GM23248 (cell line): ENCODE data around the gene PSMC5. TPM values are rescaled to one million over a fixed set of nuclear protein-coding genes. Genes with fewer than 3 reads are reported as not detected.

Experiments used
- DNase-seq: peaks from one replicate; pipeline ENCODE4 v3.0.0-alpha.2; 2015
- H2AFZ ChIP-seq: fragments of 200-600 bp; sonication (generic); 2 replicates; pipeline ENCODE4 v1.6.1; 2016; ENCODE audit warnings: antibody characterized with exemption
- H3F3A ChIP-seq: fragments of 200-600 bp; sonication (generic); 2 replicates; pipeline ENCODE4 v1.6.1; 2016; ENCODE audit warnings: mild to moderate bottlenecking, antibody characterized with exemption, mixed run types; ENCODE audit not compliant: insufficient read depth
- H3K27ac ChIP-seq: fragments of 200-600 bp; sonication (generic); 2 replicates; pipeline ENCODE4 v1.5.1; 2016; ENCODE audit warnings: mild to moderate bottlenecking
- H3K27me3 ChIP-seq: fragments of 200-600 bp; sonication (generic); replicated peaks from 2 replicates; pipeline ENCODE4 v1.6.1; 2016; ENCODE audit warnings: mild to moderate bottlenecking; ENCODE audit not compliant: insufficient read depth
- H3K36me3 ChIP-seq: fragments of 200-600 bp; sonication (generic); 2 replicates; pipeline ENCODE4 v1.6.1; 2016; ENCODE audit warnings: low read depth, mild to moderate bottlenecking
- H3K4me1 ChIP-seq: fragments of 200-600 bp; sonication (generic); 2 replicates; pipeline ENCODE4 v1.6.1; 2016; ENCODE audit warnings: mild to moderate bottlenecking; ENCODE audit not compliant: insufficient read depth
- H3K4me2 ChIP-seq: fragments of 200-600 bp; sonication (generic); one replicate; pipeline ENCODE4 v1.6.1; 2016; ENCODE audit warnings: mild to moderate bottlenecking; ENCODE audit not compliant: unreplicated experiment
- H3K4me3 ChIP-seq: fragments of 200-600 bp; sonication (generic); 2 replicates; pipeline ENCODE4 v1.5.1; 2016; ENCODE audit warnings: mild to moderate bottlenecking
- H3K79me2 ChIP-seq: fragments of 200-600 bp; sonication (generic); 2 replicates; pipeline ENCODE4 v1.6.1; 2016; ENCODE audit warnings: mild to moderate bottlenecking; ENCODE audit not compliant: insufficient read depth
- H3K9ac ChIP-seq: fragments of 200-600 bp; sonication (generic); 2 replicates; pipeline ENCODE4 v1.6.1; 2016; ENCODE audit warnings: mild to moderate bottlenecking
- H3K9me2 ChIP-seq: fragments of 200-600 bp; sonication (generic); 2 replicates; pipeline ENCODE4 v1.6.1; 2016; ENCODE audit warnings: mixed run types, mild to moderate bottlenecking, moderate library complexity; ENCODE audit not compliant: insufficient read depth
- H3K9me3 ChIP-seq: fragments of 200-600 bp; sonication (generic); one replicate; pipeline ENCODE4 v1.6.1; 2017; ENCODE audit warnings: low read depth
- H4K20me1 ChIP-seq: fragments of 200-600 bp; sonication (generic); 2 replicates; pipeline ENCODE4 v1.6.0; 2016; ENCODE audit not compliant: insufficient read depth
- EZH2 ChIP-seq: fragments of 200-600 bp; sonication (generic); IDR thresholded peaks from 2 replicates; pipeline ENCODE4 v1.6.1; 2018; ENCODE audit warnings: antibody characterized with exemption, mild to moderate bottlenecking; ENCODE audit not compliant: insufficient read depth, poor library complexity, severe bottlenecking
- EZH2phosphoT487 ChIP-seq: fragments of 200-600 bp; sonication (generic); IDR thresholded peaks from 2 replicates; pipeline ENCODE4 v1.6.1; 2018; ENCODE audit warnings: antibody characterized with exemption, moderate library complexity, mild to moderate bottlenecking, low read depth; ENCODE audit not compliant: insufficient read depth
- WGBS, 2 experiments: methylation state at CpG; one replicate each; pipeline ENCODE4 v1.1.6; 2015 to 2017; ENCODE audit warnings: low lambda C conversion rate in 2 of 2, low coverage in 1 of 2; ENCODE audit errors: missing lambda C conversion rate in 2 of 2; 5-methylcytosine and 5-hydroxymethylcytosine counted together
- in situ Hi-C: fragments of 300-500 bp; cut with MboI; formaldehyde crosslinking; loops from 2 replicates; pipeline ENCODE4 v1.15.0; 2020
- polyA plus RNA-seq: library from polyadenylated mRNA; unstranded; fragments of >200 nt; fragmentation: Nextera tagmentation; extraction: Ambion mirVana; gene quantifications from 2 replicates; pipeline ENCODE4 v1.2.1, GENCODE V29; 2016
- total RNA-seq: library from RNA; depleted of rRNA; stranded (reverse); fragments of >200 nt; shearing (Covaris generic); gene quantifications from 2 replicates; pipeline ENCODE4 v1.2.3, GENCODE V29; 2014

Gene PSMC5
- total and polyA plus RNA-seq, 2 experiments from 2014 or later: 60.5 to 180 TPM

- H3K27ac ChIP-seq: no peak overlapping the region
- peaks cover 84% of the 10 kb centered on the region for H3K36me3 ChIP-seq
- WGBS, 2 experiments: 63 to 76% methylated on average over 6 of the region's 6 CpGs
- no peak overlapping the region for H3K4me2 ChIP-seq
- no peaks in the 10 kb centered on the region for H3K27me3 ChIP-seq
- H2AFZ ChIP-seq: no peak overlapping the region
- no peaks in the 10 kb centered on the region for H3K9me2 ChIP-seq
- H3K4me1 ChIP-seq: no peaks in the 10 kb centered on the region; the same call in 1 of the 2 replicates
- in situ Hi-C loops: no loop called here
- H4K20me1 ChIP-seq: no peaks in the 10 kb centered on the region
- no peak for TF ChIP-seq EZH2phosphoT487
- TF ChIP-seq EZH2: no peak
- no peaks in the 10 kb centered on the region for H3K9me3 ChIP-seq
- H3K9ac ChIP-seq: no peak overlapping the region
- no peak for DNase-seq
- no peak overlapping the region for H3K4me3 ChIP-seq
- H3F3A ChIP-seq: peaks cover 52% of the 10 kb centered on the region
- H3K79me2 ChIP-seq: peaks cover 66% of the 10 kb centered on the region
Observed at GRCh38 chr17:63821804-63822203, 5.4 kb upstream of the PSMC5 start.

GRCh38 chr17:63822537-63822936, 4.7 kb upstream of the PSMC5 start:
- Histone ChIP-seq H3K27ac (no peak overlapping the region), H4K20me1 (no peaks in the 10 kb centered on the region), H3K27me3 (no peaks in the 10 kb centered on the region), H3K4me3 (no peak overlapping the region), H3K9me2 (no peaks in the 10 kb centered on the region), H3K9ac (no peak overlapping the region), H3K4me1 (no peaks in the 10 kb centered on the region; the same call in 1 of the 2 replicates), H3F3A (peaks cover 45% of the 10 kb centered on the region), H3K4me2 (no peak overlapping the region), H3K36me3 (peaks cover 76% of the 10 kb centered on the region), H2AFZ (no peak overlapping the region), H3K9me3 (no peaks in the 10 kb centered on the region), H3K79me2 (peaks cover 66% of the 10 kb centered on the region)
- TF ChIP-seq EZH2phosphoT487 (no peak), EZH2 (no peak)
- DNase-seq: no peak
- in situ Hi-C loops: no loop called here

- H3K27me3 ChIP-seq: no peaks in the 10 kb centered on the region
- peaks cover 6% of the 10 kb centered on the region for H3K4me1 ChIP-seq
- no peak overlapping the region for H3K4me2 ChIP-seq
- H3K36me3 ChIP-seq: peaks cover 69% of the 10 kb centered on the region
- peaks cover 79% of the 10 kb centered on the region for H3K79me2 ChIP-seq
- H3K9me2 ChIP-seq: no peaks in the 10 kb centered on the region
- WGBS, 2 experiments: 88 to 92% methylated on average over 13 of the region's 13 CpGs
- H3K4me3 ChIP-seq: no peak overlapping the region
- H3K27ac ChIP-seq: no peak overlapping the region
- no peak for DNase-seq
- H4K20me1 ChIP-seq: no peaks in the 10 kb centered on the region
- in situ Hi-C loops: no loop called here
- no peak overlapping the region for H2AFZ ChIP-seq
- no peaks in the 10 kb centered on the region for H3K9me3 ChIP-seq
- TF ChIP-seq EZH2phosphoT487 (no peak), EZH2 (no peak)
- peaks cover 34% of the 10 kb centered on the region for H3F3A ChIP-seq
- H3K9ac ChIP-seq: no peak overlapping the region
Observed at GRCh38 chr17:63823659-63824331, 3.4 kb upstream of the PSMC5 start.

GRCh38 chr17:63824362-63824761, 2.9 kb upstream of the PSMC5 start:
- WGBS, 2 experiments: 91 to 93% methylated on average over 9 of the region's 9 CpGs

More at GRCh38 chr17:63824362-63824761, 2.9 kb upstream of the PSMC5 start:
- no peak for DNase-seq
- Histone ChIP-seq H3K9me2 (no peaks in the 10 kb centered on the region), H3K27ac (no peak overlapping the region), H3K9me3 (no peaks in the 10 kb centered on the region), H3K4me2 (no peak overlapping the region), H3F3A (peaks cover 29% of the 10 kb centered on the region), H3K9ac (no peak overlapping the region), H3K36me3 (peaks cover 69% of the 10 kb centered on the region), H2AFZ (no peak overlapping the region), H4K20me1 (no peaks in the 10 kb centered on the region), H3K4me1 (peaks cover 8% of the 10 kb centered on the region), H3K4me3 (no peak overlapping the region), H3K27me3 (no peaks in the 10 kb centered on the region), H3K79me2 (peaks cover 84% of the 10 kb centered on the region)
- TF ChIP-seq EZH2 (no peak), EZH2phosphoT487 (no peak)
- in situ Hi-C loops: no loop called here
